Stimulated activated memory B cell treated with anti-CD40 and anti-IgM and Interleukin-4, amounts not matched to agents 10 μg/mL and 1 μg/mL and 100 μg/mL, for 72 hours (primary cell): ENCODE measurements around the gene PRR22.

Experiments
- ATAC-seq: fragments of 150-1000 bp; cut with Tn5 transposase; 2 replicates; pipeline ENCODE4 v1.10.0; 2021
- H3K27ac Mint-ChIP-seq: one replicate; pipeline ENCODE4 v1.8.0; 2022; ENCODE audit warnings: mild to moderate bottlenecking, mixed read lengths
- H3K27me3 Mint-ChIP-seq: one replicate; pipeline ENCODE4 v1.8.0; 2022; ENCODE audit warnings: mixed read lengths
- H3K36me3 Mint-ChIP-seq: one replicate; pipeline ENCODE4 v1.8.0; 2022; ENCODE audit warnings: mixed read lengths
- H3K4me1 Mint-ChIP-seq: one replicate; pipeline ENCODE4 v1.8.0; 2022; ENCODE audit warnings: mixed read lengths
- H3K4me3 Mint-ChIP-seq: one replicate; pipeline ENCODE4 v1.8.0; 2022; ENCODE audit warnings: mild to moderate bottlenecking, moderate library complexity, mixed read lengths
- H3K9me3 Mint-ChIP-seq: one replicate; pipeline ENCODE4 v1.8.0; 2022; ENCODE audit warnings: mixed read lengths

The PRR22 gene

DNA sequence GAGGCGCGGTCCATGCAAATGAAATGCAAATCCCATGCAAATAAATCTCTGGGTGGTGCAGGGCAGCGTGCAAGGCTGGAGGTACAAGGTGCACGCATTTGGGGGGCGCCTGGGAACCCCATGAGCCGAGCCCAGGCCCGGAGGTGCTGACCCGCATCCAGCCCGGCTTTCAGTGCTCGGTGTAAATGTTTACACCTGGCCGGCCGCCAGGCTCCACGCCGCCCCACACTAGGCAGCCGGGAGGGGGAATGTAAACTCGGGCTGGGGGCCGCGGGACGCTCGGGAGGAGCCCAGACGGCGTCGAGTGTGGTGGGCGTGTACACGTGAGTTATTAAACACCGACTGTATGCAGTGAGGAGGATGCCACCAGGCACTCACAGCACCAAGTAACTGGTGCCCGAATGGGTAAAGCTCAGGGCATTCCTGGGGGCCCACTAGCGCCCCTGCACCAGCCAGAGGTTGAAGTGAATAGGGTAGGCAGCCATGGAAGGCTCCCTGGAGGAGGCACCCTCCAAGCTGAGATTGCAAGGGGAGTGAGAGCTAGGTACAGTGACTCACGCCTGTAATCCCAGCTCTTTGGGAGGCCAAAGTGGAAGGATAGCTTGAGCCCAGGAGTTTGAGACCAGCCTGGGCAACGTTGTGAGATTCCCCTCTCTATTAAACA lies 37.8 kb upstream of the PRR22 start:
- no peak overlapping the region for H3K27ac Mint-ChIP-seq
- H3K36me3 Mint-ChIP-seq: peaks cover 5% of the 10 kb centered on the region

DNA sequence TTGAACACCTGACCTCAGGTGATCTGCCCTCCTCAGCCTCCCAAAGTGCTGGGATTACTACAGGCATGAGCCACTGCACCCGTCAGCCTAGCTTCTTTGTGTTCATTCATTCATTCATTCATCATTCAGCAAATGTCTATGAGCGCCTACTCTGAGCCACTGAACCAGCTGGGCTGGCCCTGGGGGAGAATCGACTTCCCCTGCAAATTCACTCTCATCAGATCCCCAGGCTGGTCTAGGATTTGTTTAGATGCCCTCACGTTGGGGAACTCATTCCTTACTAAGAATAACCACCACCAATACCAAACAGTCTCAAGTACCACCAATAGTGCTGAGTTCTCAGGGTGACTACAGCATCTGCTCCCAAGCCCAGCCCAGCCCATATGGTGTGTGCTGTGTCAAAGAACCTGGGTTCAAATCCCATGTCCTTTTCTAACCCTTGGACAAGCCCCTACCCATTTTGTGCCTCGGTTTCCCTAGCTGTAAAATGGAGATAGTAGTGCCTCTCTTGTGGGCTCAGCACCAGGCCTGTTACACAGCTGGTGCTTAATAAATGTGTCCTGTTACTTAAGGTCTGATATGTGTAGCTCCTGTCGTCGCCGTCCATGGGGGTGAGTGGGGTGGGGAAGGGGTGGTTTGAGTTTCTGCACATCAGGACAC lies 37.1 kb upstream of the PRR22 start:
- Mint-ChIP-seq H3K4me1 (peaks cover 4% of the 10 kb centered on the region), H3K4me3 (no peak overlapping the region), H3K27ac (no peak overlapping the region), H3K36me3 (peaks cover 5% of the 10 kb centered on the region), H3K9me3 (peaks cover 5% of the 10 kb centered on the region), H3K27me3 (peaks cover 44% of the 10 kb centered on the region)
- no peak for ATAC-seq

More for the DNA sequence above, 37.8 kb upstream of the PRR22 start:
- Mint-ChIP-seq H3K4me3 (no peak overlapping the region), H3K4me1 (peaks cover 10% of the 10 kb centered on the region), H3K27me3 (peaks cover 44% of the 10 kb centered on the region), H3K9me3 (peaks cover 5% of the 10 kb centered on the region)
- no peak for ATAC-seq

DNA sequence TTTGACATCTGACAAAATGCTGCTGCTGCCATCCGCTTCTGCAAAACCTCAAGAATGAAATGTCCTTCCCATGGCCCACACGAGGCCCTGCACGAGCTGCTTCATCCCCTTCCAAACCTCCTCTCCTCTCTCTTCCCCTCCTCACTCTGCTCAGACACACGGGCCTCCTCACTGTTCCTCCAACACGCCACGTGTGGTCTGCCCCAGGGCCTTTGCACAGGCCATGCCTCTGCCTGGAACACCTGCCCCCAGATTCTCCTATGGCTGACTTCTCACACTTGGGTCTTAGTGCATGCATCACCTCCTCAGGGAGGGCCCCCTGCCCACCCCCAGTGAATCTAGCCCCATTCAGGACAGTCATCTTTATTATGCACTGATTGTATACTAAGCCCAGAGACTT lies 36.2 kb upstream of the PRR22 start:
- no peak for ATAC-seq
- H3K9me3 Mint-ChIP-seq: peaks cover 5% of the 10 kb centered on the region
- H3K4me1 Mint-ChIP-seq: no peaks in the 10 kb centered on the region
- no peak overlapping the region for H3K27ac Mint-ChIP-seq
- H3K27me3 Mint-ChIP-seq: peaks cover 50% of the 10 kb centered on the region
- no peak overlapping the region for H3K4me3 Mint-ChIP-seq
- H3K36me3 Mint-ChIP-seq: peaks cover 5% of the 10 kb centered on the region

DNA sequence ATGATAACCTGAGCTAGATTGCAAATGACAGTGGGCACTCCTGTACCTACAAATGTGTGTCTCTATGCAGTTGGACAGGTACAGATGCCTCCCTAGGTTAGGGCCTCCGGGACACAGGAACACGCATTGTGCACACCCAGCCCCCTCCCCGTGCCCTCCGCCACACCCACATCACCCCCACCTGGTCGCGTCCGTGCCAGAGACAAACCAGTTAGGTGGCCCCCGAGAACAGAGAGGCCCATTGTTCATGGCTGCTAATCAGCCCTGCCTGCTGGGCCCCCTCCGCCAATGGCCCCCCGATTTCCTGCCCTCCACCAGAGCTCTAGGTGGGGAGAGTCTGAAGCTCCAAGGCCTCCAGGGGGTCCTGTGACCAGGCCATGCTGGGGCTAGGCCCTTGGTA lies 34.0 kb upstream of the PRR22 start:
- Mint-ChIP-seq H3K27me3 (peaks cover 50% of the 10 kb centered on the region), H3K36me3 (peaks cover 5% of the 10 kb centered on the region), H3K4me3 (no peak overlapping the region), H3K9me3 (peaks cover 5% of the 10 kb centered on the region), H3K4me1 (no peaks in the 10 kb centered on the region), H3K27ac (no peak overlapping the region)
- ATAC-seq: no peak

DNA sequence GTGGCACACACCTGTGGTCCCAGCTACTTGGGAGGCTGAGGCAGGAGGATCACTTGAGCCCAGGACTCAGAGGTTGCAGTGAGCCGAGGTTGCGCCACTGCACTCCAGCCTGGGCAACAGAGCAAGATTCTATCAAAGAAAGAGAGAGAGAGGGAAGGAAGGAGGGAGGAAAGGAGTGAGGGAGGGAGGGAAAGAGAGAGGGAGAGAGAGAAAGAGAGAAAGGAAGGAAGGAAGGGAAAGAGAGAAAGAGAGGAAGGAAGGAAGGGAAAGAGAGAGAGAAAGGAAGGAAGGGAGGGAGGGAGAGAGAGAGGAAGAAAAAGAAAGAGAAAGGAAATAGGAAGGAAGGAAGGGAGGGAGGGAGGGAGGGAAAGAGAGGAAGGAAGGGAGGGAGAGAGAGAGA lies 32.7 kb upstream of the PRR22 start:
- H3K4me1 Mint-ChIP-seq: no peaks in the 10 kb centered on the region
- no peak for ATAC-seq
- H3K27ac Mint-ChIP-seq: no peak overlapping the region
- peaks cover 5% of the 10 kb centered on the region for H3K9me3 Mint-ChIP-seq
- peaks cover 50% of the 10 kb centered on the region for H3K27me3 Mint-ChIP-seq
- H3K4me3 Mint-ChIP-seq: no peak overlapping the region
- peaks cover 5% of the 10 kb centered on the region for H3K36me3 Mint-ChIP-seq

DNA sequence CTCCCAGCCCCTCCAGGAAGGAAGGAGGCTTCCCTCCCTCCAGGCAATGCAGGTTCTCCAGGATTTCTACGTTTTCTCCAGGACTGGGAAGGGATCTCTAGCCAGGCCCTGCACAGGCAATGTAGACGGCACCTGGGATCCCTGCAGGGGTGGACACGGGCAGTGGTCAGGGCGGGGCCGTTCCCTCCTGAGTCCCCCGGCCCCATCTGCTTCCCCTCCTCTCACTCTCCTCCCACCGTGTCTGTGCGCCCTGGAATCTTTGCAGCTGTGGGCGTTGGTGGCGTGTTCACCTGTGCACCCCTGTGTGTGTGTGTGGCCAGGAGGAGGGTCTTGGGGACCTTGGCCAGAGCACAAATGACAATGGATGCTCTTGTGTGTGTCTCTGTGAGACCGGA lies 30.3 kb upstream of the PRR22 start:
- Mint-ChIP-seq H3K36me3 (no peaks in the 10 kb centered on the region), H3K27me3 (peaks cover 34% of the 10 kb centered on the region), H3K4me1 (no peaks in the 10 kb centered on the region), H3K4me3 (no peak overlapping the region), H3K9me3 (peaks cover 2% of the 10 kb centered on the region), H3K27ac (no peak overlapping the region)
- no peak for ATAC-seq

DNA sequence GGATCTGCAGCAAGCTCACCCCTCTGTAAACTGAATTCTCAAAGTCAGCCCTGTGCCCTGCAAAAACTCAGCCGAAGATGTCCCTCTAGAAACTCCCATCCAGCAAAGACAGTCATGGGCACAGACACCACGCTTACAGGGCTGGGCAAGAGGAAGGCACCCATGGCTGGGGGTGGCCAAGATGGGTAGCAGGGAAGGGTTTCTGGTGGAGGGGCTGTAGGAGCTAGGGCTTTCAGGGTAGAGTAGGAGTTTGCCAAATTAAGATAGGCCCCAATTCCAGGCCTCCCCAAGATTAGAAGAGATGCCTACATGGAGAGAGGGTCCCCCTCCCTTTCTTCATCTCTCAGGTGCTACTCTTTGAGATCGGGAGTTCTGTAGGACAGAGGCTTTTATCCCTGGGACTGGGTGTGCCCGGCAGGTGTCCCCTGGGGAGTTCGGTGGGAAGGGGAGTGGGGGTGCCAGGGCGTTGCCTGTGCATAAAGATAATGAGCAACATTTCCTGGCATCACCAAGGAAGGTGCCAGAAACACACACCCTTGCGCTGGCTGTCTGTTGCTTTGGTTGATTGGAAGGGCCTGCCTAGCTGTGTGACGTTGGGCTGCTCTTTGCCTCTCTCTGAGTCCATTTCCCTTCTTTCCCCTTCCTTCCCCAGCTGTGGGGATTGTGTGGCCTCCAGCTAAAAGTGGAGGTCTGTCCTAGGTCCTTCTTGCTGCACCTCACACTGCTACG lies 29.7 kb upstream of the PRR22 start:
- ATAC-seq: no peak
- Mint-ChIP-seq H3K4me1 (no peaks in the 10 kb centered on the region), H3K4me3 (no peak overlapping the region), H3K9me3 (peaks cover 2% of the 10 kb centered on the region), H3K27ac (no peak overlapping the region), H3K36me3 (no peaks in the 10 kb centered on the region), H3K27me3 (peaks cover 28% of the 10 kb centered on the region)

DNA sequence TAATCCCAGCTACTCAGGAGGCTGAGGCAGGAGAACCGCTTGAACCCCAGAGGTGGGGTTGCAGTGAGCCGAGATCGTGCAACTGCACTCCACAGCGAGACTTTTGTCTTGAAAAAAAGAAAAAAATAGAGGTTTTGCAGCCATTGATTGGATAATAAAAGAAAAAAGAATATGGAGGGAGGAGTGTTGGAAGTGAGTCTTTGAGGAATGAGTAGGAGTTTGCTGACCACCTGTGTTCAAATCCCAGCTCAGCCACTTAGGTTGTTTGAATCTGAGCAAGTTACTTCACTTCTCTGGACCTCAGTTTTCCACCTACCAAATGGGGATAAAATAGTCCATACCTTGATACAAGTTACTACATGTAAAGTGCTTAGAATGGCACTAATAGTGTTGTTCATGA lies 26.6 kb upstream of the PRR22 start:
- H3K4me1 Mint-ChIP-seq: no peaks in the 10 kb centered on the region
- H3K4me3 Mint-ChIP-seq: no peak overlapping the region
- peaks cover 4% of the 10 kb centered on the region for H3K27me3 Mint-ChIP-seq
- H3K27ac Mint-ChIP-seq: no peak overlapping the region
- peaks cover 2% of the 10 kb centered on the region for H3K9me3 Mint-ChIP-seq
- no peak for ATAC-seq
- no peaks in the 10 kb centered on the region for H3K36me3 Mint-ChIP-seq

DNA sequence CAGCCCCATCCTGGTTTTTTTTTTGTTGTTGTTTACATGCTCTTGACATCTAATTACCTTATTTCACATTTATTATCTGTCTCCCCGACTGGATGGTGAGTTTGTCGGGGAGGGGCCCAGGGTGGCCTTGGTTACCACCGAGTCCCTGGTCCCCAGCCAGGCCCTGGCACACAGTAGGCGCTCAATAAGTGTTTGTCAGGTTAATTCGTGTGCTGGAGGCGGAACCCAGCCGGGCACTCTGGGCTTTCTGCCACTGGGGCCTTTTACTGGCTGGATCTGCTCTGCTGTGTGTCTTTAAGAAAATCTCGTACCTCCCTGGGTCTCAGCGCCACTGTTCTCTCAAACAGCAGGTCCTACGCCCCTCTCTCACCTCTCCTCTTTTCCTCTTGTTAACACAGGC lies 24.9 kb upstream of the PRR22 start:
- H3K27ac Mint-ChIP-seq: no peak overlapping the region
- no peaks in the 10 kb centered on the region for H3K36me3 Mint-ChIP-seq
- H3K4me1 Mint-ChIP-seq: peaks cover 2% of the 10 kb centered on the region
- no peak overlapping the region for H3K4me3 Mint-ChIP-seq
- peaks cover 2% of the 10 kb centered on the region for H3K9me3 Mint-ChIP-seq
- ATAC-seq: no peak
- peaks cover 3% of the 10 kb centered on the region for H3K27me3 Mint-ChIP-seq

DNA sequence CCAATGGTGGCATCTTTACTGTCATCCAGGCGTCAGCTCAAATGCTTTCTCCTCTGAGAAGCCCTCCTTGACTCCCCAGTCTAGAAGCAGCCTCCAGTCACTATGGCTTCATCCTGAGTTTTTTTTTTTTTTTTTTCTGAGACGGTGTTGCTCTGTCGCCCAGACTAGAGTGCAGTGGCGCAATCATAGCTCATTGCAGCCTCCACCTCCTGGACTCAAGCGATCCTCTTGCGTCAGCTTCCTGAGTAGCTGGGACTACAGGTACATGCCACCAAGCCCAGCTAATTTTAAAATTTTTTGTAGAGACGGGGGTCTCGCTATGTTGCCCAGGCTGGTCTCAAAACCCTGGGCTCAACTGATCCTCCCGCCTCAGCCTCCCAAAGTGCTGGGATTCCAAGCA lies 24.5 kb upstream of the PRR22 start:
- H3K9me3 Mint-ChIP-seq: peaks cover 2% of the 10 kb centered on the region
- H3K4me1 Mint-ChIP-seq: peaks cover 6% of the 10 kb centered on the region
- peaks cover 7% of the 10 kb centered on the region for H3K27me3 Mint-ChIP-seq
- H3K4me3 Mint-ChIP-seq: no peak overlapping the region
- no peaks in the 10 kb centered on the region for H3K36me3 Mint-ChIP-seq
- no peak for ATAC-seq
- no peak overlapping the region for H3K27ac Mint-ChIP-seq

DNA sequence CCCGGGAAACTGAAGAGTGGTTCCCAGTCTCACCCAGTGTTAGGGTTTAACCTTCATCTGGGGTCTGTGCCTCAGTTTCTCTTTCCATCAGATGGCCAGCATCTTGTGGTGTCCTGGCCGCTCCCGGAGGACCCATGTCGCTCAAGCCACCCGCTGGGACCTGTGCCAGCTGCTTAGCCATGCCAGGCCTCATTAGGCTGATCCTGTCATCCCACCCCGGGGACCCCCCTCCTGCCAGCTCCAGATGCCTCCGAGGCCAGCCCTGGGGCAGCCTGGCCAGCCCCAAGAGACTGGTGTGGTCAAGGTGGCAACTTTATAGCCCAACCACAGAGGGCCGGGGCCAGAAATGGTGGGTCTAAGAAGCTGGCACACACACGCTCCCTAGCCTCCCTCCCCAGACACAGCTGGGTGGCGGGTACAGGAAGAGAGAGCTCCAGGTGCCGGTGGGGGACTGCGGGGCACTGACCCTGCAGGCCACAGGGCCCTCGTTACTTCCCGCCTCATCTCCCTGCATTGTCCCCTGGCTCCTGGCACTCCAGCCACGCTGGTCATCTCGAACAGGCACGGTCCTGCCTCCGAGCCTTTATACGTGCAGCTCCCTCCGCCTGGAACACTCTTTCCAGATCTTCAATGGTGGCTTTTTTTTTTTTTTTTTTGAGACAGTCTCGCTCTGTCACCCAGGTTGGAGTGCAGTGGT lies 23.7 kb upstream of the PRR22 start:
- ATAC-seq: no peak
- Mint-ChIP-seq H3K36me3 (no peaks in the 10 kb centered on the region), H3K9me3 (peaks cover 2% of the 10 kb centered on the region), H3K27me3 (peaks cover 15% of the 10 kb centered on the region), H3K27ac (no peak overlapping the region), H3K4me3 (no peak overlapping the region), H3K4me1 (peaks cover 14% of the 10 kb centered on the region)

DNA sequence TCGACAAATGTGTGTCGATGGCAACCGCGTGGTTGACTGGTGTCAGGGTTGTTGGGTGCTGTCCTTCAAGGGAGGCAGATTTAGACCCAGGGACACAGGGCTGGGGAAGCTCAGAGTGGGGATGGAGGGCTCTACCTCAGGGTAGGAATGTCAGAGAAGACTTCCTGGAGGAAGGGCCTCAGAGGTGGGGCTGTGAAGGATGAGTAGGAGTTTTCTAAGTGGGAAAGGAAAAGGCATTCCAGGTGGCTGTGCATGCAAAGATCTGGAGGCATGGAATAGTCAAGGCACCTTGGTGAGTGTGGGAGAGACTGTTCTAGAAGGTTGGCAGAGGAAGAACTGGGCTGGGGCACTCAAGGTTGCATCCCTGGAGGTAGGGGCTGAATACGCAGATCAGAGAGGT lies 22.4 kb upstream of the PRR22 start:
- H3K4me3 Mint-ChIP-seq: no peak overlapping the region
- no peaks in the 10 kb centered on the region for H3K36me3 Mint-ChIP-seq
- peaks cover 2% of the 10 kb centered on the region for H3K9me3 Mint-ChIP-seq
- no peak for ATAC-seq
- H3K4me1 Mint-ChIP-seq: peaks cover 22% of the 10 kb centered on the region
- H3K27me3 Mint-ChIP-seq: peaks cover 29% of the 10 kb centered on the region
- H3K27ac Mint-ChIP-seq: no peak overlapping the region

DNA sequence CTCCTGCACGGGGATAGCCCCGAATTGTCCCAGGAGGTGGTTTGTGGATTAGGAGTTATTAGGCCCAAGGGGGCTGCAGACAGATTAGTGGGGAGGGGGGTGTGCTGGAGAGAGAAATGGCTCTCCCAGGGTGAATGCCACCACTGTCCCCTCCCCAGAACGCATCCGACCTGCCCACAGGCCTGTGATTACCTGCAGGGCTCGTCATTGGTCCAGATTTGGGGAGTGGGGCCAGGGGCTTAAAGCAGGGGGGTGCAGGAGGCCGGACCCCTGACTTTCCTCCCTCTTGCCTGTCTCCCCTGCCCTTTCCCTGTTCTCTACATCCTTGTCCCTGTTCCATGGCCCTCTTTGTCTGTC lies 21.6 kb upstream of the PRR22 start:
- H3K27ac Mint-ChIP-seq: no peak overlapping the region
- peaks cover 25% of the 10 kb centered on the region for H3K4me1 Mint-ChIP-seq
- no peak for ATAC-seq
- no peak overlapping the region for H3K4me3 Mint-ChIP-seq
- no peaks in the 10 kb centered on the region for H3K36me3 Mint-ChIP-seq
- peaks cover 37% of the 10 kb centered on the region for H3K27me3 Mint-ChIP-seq
- peaks cover 2% of the 10 kb centered on the region for H3K9me3 Mint-ChIP-seq

DNA sequence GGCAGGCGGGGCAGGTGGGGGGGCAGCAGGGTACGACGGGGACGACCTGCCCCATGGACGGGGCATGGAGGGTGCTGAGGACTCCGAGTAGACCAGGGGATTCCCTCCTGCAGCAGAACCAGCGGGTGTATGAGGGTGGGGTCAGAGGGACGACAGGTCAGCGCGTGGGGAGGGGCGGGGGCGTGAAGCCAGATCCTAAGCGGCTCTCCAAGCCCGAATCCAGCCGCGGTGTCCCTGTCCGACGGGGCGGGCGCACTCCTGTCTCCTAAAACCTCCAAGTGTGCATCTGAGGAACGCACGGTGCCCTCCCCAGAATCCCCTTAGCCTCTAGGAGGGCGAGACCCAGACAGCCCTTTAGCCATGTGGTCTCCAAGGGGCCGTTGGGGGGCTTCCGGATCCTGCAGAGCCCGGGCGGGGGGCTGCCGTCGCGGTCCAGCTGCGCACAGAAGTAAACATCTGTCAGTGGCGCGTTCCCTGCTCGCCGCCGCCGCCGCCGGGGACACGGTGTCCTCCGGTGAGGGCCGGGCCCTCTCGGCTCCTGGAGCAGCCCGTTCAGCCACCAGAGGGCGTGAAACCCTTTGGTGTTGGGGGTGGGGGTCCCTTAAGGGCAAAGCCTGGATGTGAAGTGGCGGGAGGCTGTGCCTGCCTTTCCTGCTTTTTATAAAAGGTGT lies 21.1 kb upstream of the PRR22 start:
- no peaks in the 10 kb centered on the region for H3K36me3 Mint-ChIP-seq
- H3K27ac Mint-ChIP-seq: no peak overlapping the region
- ATAC-seq: peak; percentile 3
- peaks cover 2% of the 10 kb centered on the region for H3K9me3 Mint-ChIP-seq
- peaks cover 42% of the 10 kb centered on the region for H3K27me3 Mint-ChIP-seq
- peaks cover 25% of the 10 kb centered on the region for H3K4me1 Mint-ChIP-seq
- H3K4me3 Mint-ChIP-seq: no peak overlapping the region
